Ascending aorta (tissue), 2 donors: ENCODE results near the gene CLMP. TPM values are rescaled to one million over a fixed set of nuclear protein-coding genes. Genes with fewer than 3 reads are reported as not detected.
A peak's percentile ranks its signal among the peaks of the same experiment; 100 is the strongest.

ENCODE experiments used
- DNase-seq, 2 donors: peaks; one replicate each; pipeline ENCODE4 v3.0.0-alpha.2; 2019; ENCODE audit warnings: low spot score in 2 of 2
- H3K27ac ChIP-seq, 2 donors: fragments of 200-600 bp; sonication (generic); one replicate each; pipeline ENCODE4 v1.5.1; 2016 to 2017; ENCODE audit warnings: mild to moderate bottlenecking in 1 of 2
- H3K27me3 ChIP-seq: fragments of 200-600 bp; sonication (generic); one replicate; pipeline ENCODE4 v1.5.1; 2017
- H3K36me3 ChIP-seq, 2 donors: fragments of 200-600 bp; sonication (generic); one replicate each; pipeline ENCODE4 v1.5.1; 2016
- H3K4me1 ChIP-seq, 2 donors: fragments of 200-600 bp; sonication (generic); one replicate each; pipeline ENCODE4 v1.5.1; 2016 to 2017; ENCODE audit warnings: mild to moderate bottlenecking in 1 of 2
- H3K4me3 ChIP-seq, 2 donors: fragments of 200-600 bp; sonication (generic); one replicate each; pipeline ENCODE4 v1.5.1; 2016 to 2017; ENCODE audit warnings: mild to moderate bottlenecking in 1 of 2
- H3K9me3 ChIP-seq, 2 donors: fragments of 200-600 bp; sonication (generic); one replicate each; pipeline ENCODE4 v1.5.1; 2016
- intact Hi-C: fragments of 100-400 bp; cut with DNase I; formaldehyde crosslinking; loops from one replicate; pipeline ENCODE4 v1.15.1; 2023
- total RNA-seq: library from RNA; depleted of rRNA; stranded (reverse); fragments of >200 nt; gene quantifications from one replicate; pipeline ENCODE4 v1.1.0, GENCODE V29; 2016
- TF ChIP-seq, protein P1 (sequence below), 3 experiments: fragments of 200-600 bp in 2 of 3; fragments of 450-650 bp in 1 of 3; sonication (generic) in 2 of 3; IDR thresholded peaks; one replicate each; pipeline ENCODE4 v1.5.1; 2016 to 2019; ENCODE audit warnings: antibody characterized with exemption in 3 of 3, mild to moderate bottlenecking in 1 of 3, moderate library complexity in 1 of 3

CLMP gene
- total RNA-seq, 1 donor from 2014 or later, result 70.6 TPM

DNA sequence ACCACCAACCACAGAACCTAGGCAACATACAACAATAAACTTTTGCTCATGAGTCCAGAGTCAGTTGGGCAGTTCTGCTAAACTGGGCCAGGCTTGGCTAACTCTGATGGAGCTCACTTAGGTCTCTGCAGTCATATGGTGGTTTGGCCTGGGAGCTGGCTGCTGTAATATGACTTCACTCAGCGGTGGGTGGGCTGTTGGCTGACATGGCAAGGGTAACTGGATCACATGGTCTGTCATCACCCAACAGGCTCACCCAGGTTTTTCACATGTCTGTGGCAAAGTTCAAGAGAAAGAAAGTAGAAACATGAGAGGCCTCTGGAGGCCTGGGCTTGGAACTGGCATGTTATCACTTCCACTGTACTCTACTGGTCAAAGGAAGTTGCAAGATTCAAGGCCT lies 43.2 kb upstream of the CLMP start:
- H3K27me3 ChIP-seq, result no peaks in the 10 kb centered on the region
- TF ChIP-seq, protein P1, sequence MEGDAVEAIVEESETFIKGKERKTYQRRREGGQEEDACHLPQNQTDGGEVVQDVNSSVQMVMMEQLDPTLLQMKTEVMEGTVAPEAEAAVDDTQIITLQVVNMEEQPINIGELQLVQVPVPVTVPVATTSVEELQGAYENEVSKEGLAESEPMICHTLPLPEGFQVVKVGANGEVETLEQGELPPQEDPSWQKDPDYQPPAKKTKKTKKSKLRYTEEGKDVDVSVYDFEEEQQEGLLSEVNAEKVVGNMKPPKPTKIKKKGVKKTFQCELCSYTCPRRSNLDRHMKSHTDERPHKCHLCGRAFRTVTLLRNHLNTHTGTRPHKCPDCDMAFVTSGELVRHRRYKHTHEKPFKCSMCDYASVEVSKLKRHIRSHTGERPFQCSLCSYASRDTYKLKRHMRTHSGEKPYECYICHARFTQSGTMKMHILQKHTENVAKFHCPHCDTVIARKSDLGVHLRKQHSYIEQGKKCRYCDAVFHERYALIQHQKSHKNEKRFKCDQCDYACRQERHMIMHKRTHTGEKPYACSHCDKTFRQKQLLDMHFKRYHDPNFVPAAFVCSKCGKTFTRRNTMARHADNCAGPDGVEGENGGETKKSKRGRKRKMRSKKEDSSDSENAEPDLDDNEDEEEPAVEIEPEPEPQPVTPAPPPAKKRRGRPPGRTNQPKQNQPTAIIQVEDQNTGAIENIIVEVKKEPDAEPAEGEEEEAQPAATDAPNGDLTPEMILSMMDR (IDR thresholded peaks at IDR 0.05), result no peak
- H3K4me1 ChIP-seq, result no peaks in the 10 kb centered on the region
- intact Hi-C loops, result loop anchor here (5.0 kb wide), 1 partner anchor 81 kb away; no protein-coding TSS in a partner anchor
- no peaks in the 10 kb centered on the region for H3K36me3 ChIP-seq
- H3K9me3 ChIP-seq, result no peaks in the 10 kb centered on the region
- H3K4me3 ChIP-seq, result no peak overlapping the region
- peak in 1 of 2 donors; percentile 77 for DNase-seq
- no peak overlapping the region for H3K27ac ChIP-seq

DNA sequence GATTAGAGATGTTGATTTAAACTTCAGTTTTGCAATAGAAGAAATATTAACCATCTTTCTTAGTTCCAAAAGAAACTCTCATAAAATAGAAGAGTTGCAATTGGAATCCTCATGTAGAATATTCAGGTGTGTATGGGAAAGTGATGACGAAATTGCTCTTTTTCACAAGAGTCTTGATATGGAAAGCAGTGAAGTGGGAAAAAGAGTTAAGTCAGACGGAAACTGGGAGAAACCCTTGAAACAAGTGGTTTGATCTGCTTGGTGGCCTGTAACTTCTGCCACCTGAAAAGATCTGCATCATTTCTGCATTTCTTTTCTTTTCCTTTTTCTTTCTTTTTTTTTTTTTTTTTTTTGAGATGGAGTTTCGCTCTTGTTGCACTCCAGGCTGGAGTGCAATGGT lies 41.8 kb upstream of the CLMP start:
- no peak for DNase-seq
- intact Hi-C loops, result loop anchor here (5.0 kb wide), 1 partner anchor 80 kb away; no protein-coding TSS in a partner anchor
- no peak overlapping the region for H3K4me3 ChIP-seq
- H3K36me3 ChIP-seq, result no peaks in the 10 kb centered on the region
- H3K27me3 ChIP-seq, result no peaks in the 10 kb centered on the region
- H3K9me3 ChIP-seq, result no peaks in the 10 kb centered on the region
- TF ChIP-seq, protein P1 (IDR thresholded peaks at IDR 0.05), result no peak
- H3K27ac ChIP-seq, result no peak overlapping the region
- H3K4me1 ChIP-seq, result no peaks in the 10 kb centered on the region

DNA sequence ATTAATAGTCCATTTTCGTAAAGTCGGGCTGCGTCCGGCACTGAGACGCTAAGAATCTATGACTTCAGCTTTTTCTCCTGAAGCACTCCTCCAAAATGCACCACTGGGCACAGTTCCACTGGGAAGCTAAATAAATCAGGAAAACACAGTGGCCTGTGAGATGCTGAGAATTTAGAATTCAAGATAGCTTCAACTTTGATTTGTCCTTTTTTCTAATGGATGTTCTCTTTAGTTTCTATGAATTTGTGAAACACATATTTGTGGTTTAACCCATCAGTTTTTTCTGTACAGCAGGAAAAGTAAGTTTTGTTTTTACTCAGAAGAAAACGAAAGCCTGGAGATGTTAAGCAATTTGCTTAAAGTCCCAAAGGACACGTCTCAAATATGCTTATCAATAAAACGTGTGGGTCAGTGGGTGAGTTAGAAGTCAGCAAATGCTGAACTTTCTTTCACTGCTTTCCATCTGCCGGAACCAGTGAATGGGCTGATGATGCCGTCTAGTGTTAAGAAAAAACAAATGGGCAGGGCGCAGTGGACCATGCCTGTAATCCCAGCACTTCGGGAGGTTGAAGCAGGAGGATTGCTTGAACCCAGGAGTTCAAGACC lies 40.7 kb upstream of the CLMP start:
- intact Hi-C loops, result loop anchor here (1.0 to 5.0 kb wide), 3 partner anchors 39 to 124 kb away; no protein-coding TSS in a partner anchor
- Histone ChIP-seq H3K36me3 (no peaks in the 10 kb centered on the region), H3K27me3 (no peaks in the 10 kb centered on the region), H3K27ac (peak overlapping the region; percentile 58 to 59), H3K9me3 (no peaks in the 10 kb centered on the region), H3K4me1 (peaks cover 0 to 3% of the 10 kb centered on the region in 2 donors), H3K4me3 (peak overlapping the region in 1 of 2 donors; percentile 25)
- TF ChIP-seq, protein P1 (IDR thresholded peaks at IDR 0.05), result peak in 1 of 3 experiments; percentile 44
- peak in 1 of 2 donors; percentile 65 for DNase-seq

DNA sequence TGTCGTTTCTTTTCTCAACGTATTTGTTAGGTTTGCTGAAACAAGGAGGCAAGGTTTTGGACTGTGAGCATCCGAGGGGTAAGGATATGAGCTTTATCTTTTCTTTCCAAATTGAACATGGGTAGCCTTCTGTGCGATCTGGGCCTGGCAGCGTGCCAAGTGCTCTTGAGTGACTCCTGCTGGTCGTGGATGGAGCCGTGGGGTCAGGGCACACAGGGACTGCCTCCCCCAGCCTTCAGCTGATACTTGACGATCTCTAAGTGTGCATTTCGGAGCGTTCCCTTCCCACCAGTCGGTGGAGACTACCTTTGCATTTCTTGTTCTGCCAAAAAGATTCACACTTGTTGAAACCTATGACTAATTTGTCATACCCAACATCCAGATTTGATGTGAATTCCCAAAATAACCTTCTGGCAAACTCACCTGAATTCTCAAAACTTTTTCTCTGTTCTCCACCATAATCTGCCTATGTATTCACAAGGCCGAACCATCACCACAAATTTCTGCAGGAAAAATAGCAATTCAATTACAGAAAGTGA lies 40.1 kb upstream of the CLMP start:
- intact Hi-C loops, result loop anchor here (1.0 to 5.0 kb wide), 3 partner anchors 38 to 124 kb away; no protein-coding TSS in a partner anchor
- peak overlapping the region; percentile 58 to 59 for H3K27ac ChIP-seq
- H3K9me3 ChIP-seq, result no peaks in the 10 kb centered on the region
- DNase-seq, result peak in 1 of 2 donors; percentile 82
- peak overlapping the region in 1 of 2 donors; percentile 25 for H3K4me3 ChIP-seq
- H3K4me1 ChIP-seq, result peaks cover 0 to 3% of the 10 kb centered on the region in 2 donors
- H3K36me3 ChIP-seq, result no peaks in the 10 kb centered on the region
- no peaks in the 10 kb centered on the region for H3K27me3 ChIP-seq
- TF ChIP-seq, protein P1 (IDR thresholded peaks at IDR 0.05), result peak; percentile 63 to 83 (median 63)

DNA sequence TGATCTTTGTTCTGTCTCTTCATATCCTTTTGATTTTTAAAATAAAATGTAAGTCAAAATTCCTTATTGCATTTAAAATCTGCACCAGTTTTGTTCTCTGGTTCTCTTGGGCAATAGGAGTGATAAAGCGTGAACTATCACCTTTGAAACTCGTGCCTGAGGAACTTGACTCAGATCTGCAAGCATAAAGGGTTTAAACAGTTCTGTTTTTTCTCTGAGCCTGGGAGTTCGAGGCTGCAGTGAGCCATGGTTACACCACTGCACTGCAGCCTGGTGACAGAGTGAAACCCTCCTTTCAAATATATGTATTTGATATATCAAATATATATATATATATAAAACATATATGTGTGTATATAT lies 38.9 kb upstream of the CLMP start:
- TF ChIP-seq, protein P1 (IDR thresholded peaks at IDR 0.05), result no peak
- Histone ChIP-seq H3K27ac (no peak overlapping the region), H3K9me3 (no peaks in the 10 kb centered on the region), H3K36me3 (no peaks in the 10 kb centered on the region), H3K4me1 (peaks cover 0 to 3% of the 10 kb centered on the region in 2 donors), H3K4me3 (no peak overlapping the region), H3K27me3 (no peaks in the 10 kb centered on the region)
- intact Hi-C loops, result loop anchor here (2.0 kb wide), 1 partner anchor 37 kb away; no protein-coding TSS in a partner anchor
- no peak for DNase-seq
